CD4-positive, alpha-beta memory T cell (primary cell): ENCODE measurements around the gene AGAP1. TPM values are rescaled to one million over a fixed set of nuclear protein-coding genes. Genes with fewer than 3 reads are reported as not detected.

Experiments used
- CTCF ChIA-PET: fragments of 350-600 bp; sonication (Branson Sonifier 250); formaldehyde crosslinking; loops from one replicate; lab custom pipeline; 2021; ENCODE audit warnings: inconsistent platforms; ENCODE audit not compliant: partially characterized antibody; lab: Charles Lee
- POLR2A ChIA-PET: fragments of 350-600 bp; sonication (Branson Sonifier 250); formaldehyde crosslinking; loops from one replicate; lab custom pipeline; 2021; ENCODE audit not compliant: partially characterized antibody; lab: Charles Lee
- DNase-seq, 5 donors: peaks; one replicate each; pipeline versions ENCODE4 v3.0.0 to v3.0.0-alpha.2; 2020 to 2022; ENCODE audit warnings: mixed read lengths in 1 of 5
- H3K27ac ChIP-seq: one replicate; pipeline ENCODE4 v1.7.0; 2013; ENCODE audit warnings: low read depth, low read length
- H3K27me3 ChIP-seq: 2 replicates; pipeline ENCODE4 v1.7.0; 2013; ENCODE audit warnings: mild to moderate bottlenecking, low read length, moderate library complexity; ENCODE audit not compliant: insufficient read depth
- H3K36me3 ChIP-seq: 2 replicates; pipeline ENCODE4 v1.7.0; 2013; ENCODE audit warnings: mild to moderate bottlenecking, low read length, moderate library complexity; ENCODE audit not compliant: insufficient read depth
- H3K4me1 ChIP-seq: 2 replicates; pipeline ENCODE4 v1.7.0; 2013; ENCODE audit warnings: mild to moderate bottlenecking, low read length, moderate library complexity; ENCODE audit not compliant: insufficient read depth
- H3K4me3 ChIP-seq, 2 donors: one replicate each; pipeline ENCODE4 v1.7.0; 2013; ENCODE audit warnings: low read length in 2 of 2, mild to moderate bottlenecking in 1 of 2
- H3K9me3 ChIP-seq, 2 donors: one replicate each; pipeline ENCODE4 v1.7.0; 2013; ENCODE audit warnings: low read length in 2 of 2, control low read depth in 1 of 2; ENCODE audit not compliant: control insufficient read depth in 1 of 2
- H3K27ac Mint-ChIP-seq, 7 donors: one replicate each; pipeline ENCODE4 v1.8.0; 2020 to 2021; ENCODE audit warnings: mixed read lengths in 7 of 7, mild to moderate bottlenecking in 6 of 7, inconsistent platforms in 3 of 7, moderate library complexity in 3 of 7
- H3K27me3 Mint-ChIP-seq, 2 donors: one replicate each; pipeline ENCODE4 v1.8.0; 2020 to 2021; ENCODE audit warnings: mixed read lengths in 2 of 2
- H3K36me3 Mint-ChIP-seq, 2 donors: one replicate each; pipeline ENCODE4 v1.8.0; 2020 to 2021; ENCODE audit warnings: mixed read lengths in 2 of 2, inconsistent platforms in 1 of 2, mild to moderate bottlenecking in 1 of 2
- H3K4me1 Mint-ChIP-seq, 4 donors: one replicate each; pipeline ENCODE4 v1.8.0; 2020 to 2021; ENCODE audit warnings: mixed read lengths in 4 of 4, mild to moderate bottlenecking in 1 of 4
- H3K4me3 Mint-ChIP-seq, 8 donors: one replicate each; pipeline ENCODE4 v1.8.0; 2020 to 2021; ENCODE audit warnings: mixed read lengths in 8 of 8, mild to moderate bottlenecking in 7 of 8, moderate library complexity in 6 of 8, inconsistent platforms in 3 of 8
- H3K9me3 Mint-ChIP-seq, 8 donors: one replicate each; pipeline ENCODE4 v1.8.0; 2020 to 2021; ENCODE audit warnings: mixed read lengths in 8 of 8, mild to moderate bottlenecking in 5 of 8, inconsistent platforms in 3 of 8, moderate library complexity in 1 of 8
- intact Hi-C: fragments of 100-400 bp; cut with micrococcal nuclease; formaldehyde crosslinking; loops from one replicate; pipeline ENCODE4 v1.15.1; 2023
- polyA plus RNA-seq, 2 donors: library from polyadenylated mRNA; unstranded; fragments of 300-500 nt; fragmentation: Illumina TruSeq; gene quantifications; one replicate each; pipeline ENCODE4 v1.2.3, GENCODE V29; 2021
- total RNA-seq, 2 experiments: library from RNA; stranded (reverse); gene quantifications; one replicate each; pipeline ENCODE4 v1.2.3, GENCODE V29; 2021

Gene AGAP1
- total and polyA plus RNA-seq, 4 experiments from 2014 or later: 0.24 to 2.9 (median 1.9) TPM

- no peak overlapping the region for H3K4me3 Mint-ChIP-seq
- H3K4me1 Mint-ChIP-seq: no peaks in the 10 kb centered on the region
These were observed 346.1 kb downstream of the AGAP1 start for GRCh38 chr2:235839974-235840373.

GRCh38 chr2:235841863-235842262 lies 348.0 kb downstream of the AGAP1 start:
- Mint-ChIP-seq H3K36me3 (no peaks in the 10 kb centered on the region), H3K4me3 (no peak overlapping the region), H3K27ac (no peak overlapping the region), H3K27me3 (peaks cover 0 to 7% of the 10 kb centered on the region in 2 donors), H3K9me3 (peaks cover 0 to 2% (median 0%) of the 10 kb centered on the region in 8 donors), H3K4me1 (no peaks in the 10 kb centered on the region)
- Histone ChIP-seq H3K27ac (no peak overlapping the region), H3K36me3 (no peaks in the 10 kb centered on the region), H3K27me3 (no peaks in the 10 kb centered on the region), H3K9me3 (no peaks in the 10 kb centered on the region), H3K4me3 (no peak overlapping the region), H3K4me1 (no peaks in the 10 kb centered on the region)
- no peak for DNase-seq
- intact Hi-C loops: no loop called here
- ChIA-PET CTCF (no interaction called here), POLR2A (no interaction called here)

More at GRCh38 chr2:235839974-235840373, 346.1 kb downstream of the AGAP1 start:
- H3K4me1 ChIP-seq: no peaks in the 10 kb centered on the region
- H3K9me3 ChIP-seq: no peaks in the 10 kb centered on the region
- intact Hi-C loops: no loop called here
- Mint-ChIP-seq H3K27ac (no peak overlapping the region), H3K9me3 (peaks cover 0 to 2% (median 0%) of the 10 kb centered on the region in 8 donors), H3K27me3 (peaks cover 2 to 6% of the 10 kb centered on the region in 2 donors), H3K36me3 (no peaks in the 10 kb centered on the region)
- CTCF ChIA-PET: no interaction called here
- H3K27me3 ChIP-seq: no peaks in the 10 kb centered on the region
- DNase-seq: no peak
- no peak overlapping the region for H3K27ac ChIP-seq
- POLR2A ChIA-PET: no interaction called here
- no peaks in the 10 kb centered on the region for H3K36me3 ChIP-seq
- no peak overlapping the region for H3K4me3 ChIP-seq

- no peaks in the 10 kb centered on the region for H3K36me3 Mint-ChIP-seq
- H3K4me3 Mint-ChIP-seq: no peak overlapping the region
- intact Hi-C loops: no loop called here
- H3K9me3 Mint-ChIP-seq: peaks cover 0 to 2% (median 0%) of the 10 kb centered on the region in 8 donors
- no peaks in the 10 kb centered on the region for H3K4me1 ChIP-seq
- no peak overlapping the region for H3K4me3 ChIP-seq
- peaks cover 0 to 7% of the 10 kb centered on the region in 2 donors for H3K27me3 Mint-ChIP-seq
- no peaks in the 10 kb centered on the region for H3K4me1 Mint-ChIP-seq
- no peak overlapping the region for H3K27ac ChIP-seq
- no peak overlapping the region for H3K27ac Mint-ChIP-seq
- H3K9me3 ChIP-seq: no peaks in the 10 kb centered on the region
- no peaks in the 10 kb centered on the region for H3K27me3 ChIP-seq
- no peak for DNase-seq
- no peaks in the 10 kb centered on the region for H3K36me3 ChIP-seq
- CTCF ChIA-PET: no interaction called here
- POLR2A ChIA-PET: no interaction called here
These were observed 349.1 kb downstream of the AGAP1 start for GRCh38 chr2:235842941-235843340.

GRCh38 chr2:235843591-235844395 lies 349.9 kb downstream of the AGAP1 start:
- Mint-ChIP-seq H3K36me3 (no peaks in the 10 kb centered on the region), H3K4me3 (no peak overlapping the region), H3K4me1 (no peaks in the 10 kb centered on the region), H3K9me3 (peaks cover 0 to 4% (median 0%) of the 10 kb centered on the region in 8 donors), H3K27ac (peak overlapping the region in 1 of 7 donors; percentile 75), H3K27me3 (peaks cover 0 to 7% of the 10 kb centered on the region in 2 donors)
- POLR2A ChIA-PET: no interaction called here
- CTCF ChIA-PET: no interaction called here
- Histone ChIP-seq H3K4me3 (no peak overlapping the region), H3K9me3 (no peaks in the 10 kb centered on the region), H3K4me1 (no peaks in the 10 kb centered on the region), H3K27me3 (no peaks in the 10 kb centered on the region), H3K36me3 (no peaks in the 10 kb centered on the region), H3K27ac (no peak overlapping the region)
- no peak for DNase-seq
- intact Hi-C loops: no loop called here

- H3K4me1 ChIP-seq: no peaks in the 10 kb centered on the region
- H3K4me3 Mint-ChIP-seq: no peak overlapping the region
- no peaks in the 10 kb centered on the region for H3K27me3 ChIP-seq
- peaks cover 0 to 4% (median 0%) of the 10 kb centered on the region in 8 donors for H3K9me3 Mint-ChIP-seq
- H3K4me3 ChIP-seq: no peak overlapping the region
- H3K27ac Mint-ChIP-seq: no peak overlapping the region
- no peak overlapping the region for H3K27ac ChIP-seq
- H3K4me1 Mint-ChIP-seq: no peaks in the 10 kb centered on the region
- H3K36me3 Mint-ChIP-seq: no peaks in the 10 kb centered on the region
- peaks cover 0 to 7% of the 10 kb centered on the region in 2 donors for H3K27me3 Mint-ChIP-seq
- H3K36me3 ChIP-seq: no peaks in the 10 kb centered on the region
- intact Hi-C loops: no loop called here
- POLR2A ChIA-PET: no interaction called here
- no peak for DNase-seq
- CTCF ChIA-PET: no interaction called here
- H3K9me3 ChIP-seq: no peaks in the 10 kb centered on the region
These were observed 350.7 kb downstream of the AGAP1 start for GRCh38 chr2:235844561-235844960.

GRCh38 chr2:235845245-235845644 lies 351.4 kb downstream of the AGAP1 start:
- Histone ChIP-seq H3K9me3 (no peaks in the 10 kb centered on the region), H3K4me3 (no peak overlapping the region), H3K27me3 (no peaks in the 10 kb centered on the region), H3K36me3 (no peaks in the 10 kb centered on the region), H3K27ac (no peak overlapping the region), H3K4me1 (no peaks in the 10 kb centered on the region)
- CTCF ChIA-PET: no interaction called here
- H3K27me3 Mint-ChIP-seq: peaks cover 0 to 7% of the 10 kb centered on the region in 2 donors
- no peak overlapping the region for H3K27ac Mint-ChIP-seq
- POLR2A ChIA-PET: no interaction called here
- DNase-seq: no peak
- H3K4me1 Mint-ChIP-seq: no peaks in the 10 kb centered on the region
- H3K4me3 Mint-ChIP-seq: no peak overlapping the region
- H3K9me3 Mint-ChIP-seq: peaks cover 0 to 4% (median 0%) of the 10 kb centered on the region in 8 donors
- intact Hi-C loops: no loop called here
- H3K36me3 Mint-ChIP-seq: no peaks in the 10 kb centered on the region

GRCh38 chr2:235847576-235847975 lies 353.7 kb downstream of the AGAP1 start:
- Histone ChIP-seq H3K27ac (no peak overlapping the region), H3K36me3 (no peaks in the 10 kb centered on the region), H3K9me3 (no peaks in the 10 kb centered on the region), H3K4me3 (no peak overlapping the region), H3K4me1 (no peaks in the 10 kb centered on the region), H3K27me3 (no peaks in the 10 kb centered on the region)
- no peaks in the 10 kb centered on the region for H3K4me1 Mint-ChIP-seq
- intact Hi-C loops: no loop called here
- H3K27me3 Mint-ChIP-seq: peaks cover 0 to 7% of the 10 kb centered on the region in 2 donors
- ChIA-PET CTCF (no interaction called here), POLR2A (no interaction called here)
- no peak for DNase-seq
- peaks cover 0 to 1% (median 0%) of the 10 kb centered on the region in 8 donors for H3K9me3 Mint-ChIP-seq
- H3K27ac Mint-ChIP-seq: no peak overlapping the region
- no peak overlapping the region for H3K4me3 Mint-ChIP-seq
- H3K36me3 Mint-ChIP-seq: no peaks in the 10 kb centered on the region
